ENCODE results near the gene VGLL4.
"Not testable (repeated sequence)": the region's sequence is repeated elsewhere in the genome, so short reads cannot be mapped to it uniquely, and the experiment has no call there.

The VGLL4 gene

GRCh38 chr3:11588338-11588737 lies 55.4 kb downstream of the VGLL4 start:
- DNase-seq (ENCODE audit: low spot score) (no peak), FAIRE-seq (no peak)

- FAIRE-seq, result no peak
- DNase-seq (ENCODE audit: low spot score), result no peak
These were observed 55.9 kb downstream of the VGLL4 start for GRCh38 chr3:11587766-11588165.

DNA sequence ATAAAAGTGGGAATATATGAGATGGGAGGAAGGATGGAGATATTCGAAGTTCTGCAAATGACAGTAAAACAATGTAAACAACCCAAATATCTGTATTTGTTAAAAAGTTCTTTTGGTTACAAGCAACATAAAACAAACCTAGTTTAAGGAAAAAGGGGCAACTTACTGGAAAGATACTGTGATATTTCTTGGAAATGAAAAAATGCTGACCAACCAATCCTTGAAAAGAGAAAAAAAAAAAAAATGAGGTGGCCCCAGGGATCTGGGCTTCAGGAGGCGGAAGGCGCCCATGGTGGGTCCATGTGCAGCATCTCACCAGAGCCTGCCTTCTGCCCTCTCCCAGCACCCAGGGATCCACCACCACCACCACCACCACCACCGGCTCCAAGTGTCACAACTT lies 59.1 kb downstream of the VGLL4 start:
- DNase-seq (ENCODE audit: low spot score), result no peak
- no peak for FAIRE-seq

- FAIRE-seq (no peak), DNase-seq (ENCODE audit: low spot score) (no peak)
These were observed 60.1 kb downstream of the VGLL4 start for GRCh38 chr3:11583638-11584046.

DNA sequence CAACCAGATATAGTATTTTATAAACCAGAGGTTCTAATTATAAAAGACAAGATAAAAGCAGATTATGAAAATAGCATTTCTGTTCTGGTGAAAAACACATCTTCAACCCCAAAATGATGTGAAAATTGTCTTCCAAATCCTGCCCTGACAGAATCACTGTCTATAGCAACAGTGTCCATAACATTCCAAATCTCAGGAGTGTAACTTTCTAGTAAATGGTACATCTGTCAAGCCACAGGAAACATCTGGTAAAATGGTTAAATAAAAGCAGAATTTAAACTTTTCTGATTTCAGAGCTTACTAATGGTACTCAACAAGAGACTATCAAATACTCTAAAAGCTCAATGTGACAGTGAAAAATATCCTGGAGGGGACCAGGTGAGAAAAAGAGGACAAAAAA lies 60.5 kb downstream of the VGLL4 start:
- no peak for FAIRE-seq

GRCh38 chr3:11582191-11582968 lies 61.3 kb downstream of the VGLL4 start:
- FAIRE-seq, result peak; percentile 40
- DNase-seq (ENCODE audit: low spot score), result peak; percentile 28

More for the DNA sequence above, 60.5 kb downstream of the VGLL4 start:
- no peak for DNase-seq (ENCODE audit: low spot score)

GRCh38 chr3:11581237-11582190 lies 62.2 kb downstream of the VGLL4 start:
- no peak for DNase-seq (ENCODE audit: low spot score)
- FAIRE-seq, result no peak

- no peak for FAIRE-seq
- no peak for DNase-seq (ENCODE audit: low spot score)
These were observed 63.1 kb downstream of the VGLL4 start for GRCh38 chr3:11580645-11581044.

GRCh38 chr3:11578169-11578568 lies 65.5 kb downstream of the VGLL4 start:
- DNase-seq (ENCODE audit: low spot score) (no peak), FAIRE-seq (no peak)

GRCh38 chr3:11576453-11576852 lies 67.3 kb downstream of the VGLL4 start:
- FAIRE-seq (no peak), DNase-seq (ENCODE audit: low spot score) (no peak)

- DNase-seq (ENCODE audit: low spot score) (no peak), FAIRE-seq (no peak)
These were observed 68.0 kb downstream of the VGLL4 start for GRCh38 chr3:11575677-11576076.

DNA sequence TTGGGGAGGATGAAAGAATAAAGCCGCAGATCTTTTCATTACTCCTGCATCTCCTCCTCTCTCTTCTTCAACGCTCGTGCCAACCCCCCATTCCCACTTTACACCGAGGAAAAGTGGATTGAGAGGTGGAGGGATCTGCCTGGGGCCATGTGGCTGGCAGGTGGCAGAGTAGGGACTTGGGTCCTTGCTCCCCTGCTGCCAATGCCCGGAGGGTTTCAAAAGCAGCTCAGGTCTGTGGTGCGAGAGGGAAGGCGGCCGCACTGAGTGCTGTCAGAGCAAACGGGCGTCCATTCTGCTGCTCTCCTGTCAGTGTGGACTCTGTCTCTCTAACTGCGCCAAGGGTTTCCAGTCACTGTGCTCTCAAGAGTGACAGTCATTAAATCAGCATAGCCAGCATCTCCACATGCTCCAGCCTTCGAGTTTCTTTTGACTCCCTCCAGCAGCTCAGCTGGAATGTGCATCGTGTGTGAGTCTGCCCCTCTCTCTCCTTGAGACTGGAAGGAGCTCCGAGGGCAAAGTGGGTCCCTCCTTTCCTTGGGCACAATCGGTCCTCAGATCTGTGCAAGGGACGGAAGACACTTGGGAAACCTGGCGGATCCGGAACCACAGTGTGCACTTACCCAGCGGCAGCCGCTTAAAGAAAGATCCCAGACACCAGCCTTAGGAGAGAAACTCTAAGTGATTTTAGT lies 68.6 kb downstream of the VGLL4 start:
- no peak for DNase-seq (ENCODE audit: low spot score)
- FAIRE-seq, result no peak

DNA sequence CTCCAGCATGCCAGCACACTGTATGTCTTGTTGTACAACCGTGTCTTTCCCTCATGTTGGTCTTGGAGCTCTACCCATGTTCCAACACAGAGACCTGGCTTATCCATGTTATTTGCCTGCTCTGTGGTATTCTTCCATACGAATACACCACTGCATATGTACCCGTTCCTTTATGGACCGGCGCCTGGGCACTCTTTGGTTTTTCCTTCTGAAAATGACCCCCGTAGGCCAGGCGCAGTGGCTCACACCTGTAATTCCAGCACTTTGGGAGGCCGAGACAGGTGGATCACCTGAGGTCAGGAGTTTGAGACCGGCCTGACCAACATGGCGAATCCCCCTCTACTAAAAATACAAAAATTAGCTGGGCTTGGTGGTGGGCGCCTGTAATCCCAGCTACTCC lies 71.1 kb downstream of the VGLL4 start:
- not testable (repeated sequence) for FAIRE-seq; DNase-seq (ENCODE audit: low spot score)

- FAIRE-seq, result peak; percentile 15
- peak; percentile 36 for DNase-seq (ENCODE audit: low spot score)
These were observed 72.8 kb downstream of the VGLL4 start for GRCh38 chr3:11570789-11571495.

- FAIRE-seq (no peak), DNase-seq (ENCODE audit: low spot score) (no peak)
These were observed 73.5 kb downstream of the VGLL4 start for GRCh38 chr3:11570251-11570650.

DNA sequence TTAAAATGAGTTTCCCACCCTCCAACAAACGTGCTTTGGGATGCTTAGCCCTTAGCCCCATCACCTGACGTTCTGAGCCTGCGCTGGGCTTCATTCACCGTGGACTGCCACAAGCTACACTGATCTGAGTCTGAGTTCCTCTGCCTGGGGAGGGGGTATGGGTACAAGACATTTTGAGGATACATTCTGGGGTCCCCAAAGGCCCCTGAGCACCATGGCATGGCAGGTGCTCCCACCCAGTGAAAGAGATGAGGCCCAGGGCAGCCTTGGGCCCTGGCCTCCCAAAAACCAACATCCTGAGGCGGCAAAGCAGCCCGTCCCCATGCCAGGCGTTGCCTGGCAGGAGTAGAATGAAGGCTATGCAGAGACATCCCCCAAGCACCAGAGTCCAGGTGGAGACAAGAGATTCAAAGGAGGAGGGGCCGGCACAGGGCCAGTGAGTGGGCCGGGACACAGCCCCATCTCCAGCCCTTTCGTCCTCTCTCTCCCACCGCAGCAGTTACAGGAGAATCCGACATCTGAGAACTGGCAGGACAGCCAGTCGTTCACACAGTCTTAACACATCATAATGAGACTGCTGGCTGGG lies 74.5 kb downstream of the VGLL4 start:
- DNase-seq (ENCODE audit: low spot score) (no peak), FAIRE-seq (no peak)

DNA sequence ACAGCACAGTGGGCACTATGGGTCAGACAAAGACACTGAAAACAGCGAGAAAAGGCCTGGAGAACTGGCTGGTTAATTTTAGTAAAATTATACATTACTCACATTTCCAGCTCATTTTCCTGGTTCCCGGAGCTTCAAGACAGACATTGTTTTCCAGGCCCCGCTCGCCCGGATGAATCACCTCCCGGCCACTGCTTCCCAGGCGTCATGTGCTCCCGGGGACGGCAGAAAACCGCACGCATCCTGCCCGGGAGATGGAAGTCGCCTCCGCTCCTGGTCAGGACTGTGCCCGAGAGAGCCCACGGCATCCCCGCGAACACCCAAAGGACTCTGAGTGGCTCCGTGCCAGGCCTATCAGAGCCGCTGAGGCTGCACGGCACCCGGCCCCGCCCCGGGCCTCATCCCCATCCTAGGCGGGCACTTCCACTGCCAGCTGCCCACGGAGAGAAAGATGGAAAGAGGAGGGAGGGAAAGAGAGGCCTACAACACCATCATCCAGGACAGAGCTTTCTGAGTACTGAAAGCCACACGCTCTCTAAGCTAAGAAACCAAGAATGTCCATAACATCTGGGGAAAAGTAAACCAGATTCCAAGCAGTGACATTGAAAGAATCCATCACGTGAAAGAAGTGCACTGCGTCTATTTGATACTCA lies 75.1 kb downstream of the VGLL4 start:
- peak; percentile 87 for DNase-seq (ENCODE audit: low spot score)
- peak; percentile 87 for FAIRE-seq

- peak; percentile 79 for DNase-seq (ENCODE audit: low spot score)
- peak; percentile 60 for FAIRE-seq
These were observed 75.9 kb downstream of the VGLL4 start for GRCh38 chr3:11567516-11568467.

GRCh38 chr3:11566916-11567315 lies 76.8 kb downstream of the VGLL4 start:
- FAIRE-seq, result no peak
- no peak for DNase-seq (ENCODE audit: low spot score)
